Ramos (cell line): ENCODE measurements around the gene LKAAEAR1.

Source experiments
- in situ Hi-C: fragments of 300-500 bp; cut with MboI; formaldehyde crosslinking; loops from one replicate; pipeline ENCODE4 v1.14.3; 2022; ENCODE audit warnings: low sequenced_read_pairs; ENCODE audit not compliant: unreplicated experiment

LKAAEAR1 gene

DNA sequence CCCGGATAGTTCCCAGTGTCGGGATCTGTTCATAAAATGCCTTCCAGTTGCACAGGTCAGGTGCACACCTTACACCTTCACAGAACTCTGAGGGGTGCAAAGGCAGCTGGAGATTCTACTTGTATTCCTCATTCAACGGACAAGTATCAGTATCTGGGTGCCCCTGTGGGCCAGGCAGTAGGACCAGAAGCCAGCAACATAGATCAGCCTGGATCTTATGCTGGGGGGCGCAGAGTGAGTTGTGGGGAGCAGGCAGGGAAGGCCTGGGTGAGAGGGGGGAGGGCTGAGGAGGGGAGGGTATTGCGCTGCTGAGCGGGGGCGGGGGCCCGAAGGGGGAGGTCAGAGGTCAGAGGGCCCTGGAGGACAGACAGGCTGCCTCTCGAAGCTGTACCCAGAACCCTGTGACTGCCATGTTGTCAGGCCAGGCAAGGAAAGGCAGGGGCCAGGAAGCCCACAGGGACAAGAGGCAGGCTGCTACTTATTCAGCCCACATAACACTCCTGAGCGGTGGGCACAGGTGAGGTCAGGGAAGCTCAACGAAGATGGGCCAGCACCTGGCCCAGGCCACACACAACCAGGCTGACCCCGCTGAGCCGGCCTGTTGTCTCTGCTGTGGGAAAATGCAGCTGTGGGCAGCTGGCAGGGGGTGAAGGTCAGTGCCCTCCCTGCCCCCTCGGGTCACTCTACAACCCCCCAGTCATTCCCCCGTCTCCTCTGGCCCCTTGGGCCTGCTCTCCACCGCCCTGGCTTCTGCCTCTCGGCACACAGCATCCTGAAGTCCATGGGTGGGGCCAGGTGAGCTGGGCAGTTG, 3.2 kb downstream of the LKAAEAR1 start:
- in situ Hi-C loops = no loop called here

- in situ Hi-C loops = no loop called here
Observed at GRCh38 chr20:64080013-64080812, 4.0 kb downstream of the LKAAEAR1 start, which contains the start of gene OPRL1. OPRL1 (plus strand) TSS chr20:64080082; CDS start chr20:64092721, 12,639 bp downstream.

GRCh38 chr20:64079273-64080012, 4.8 kb downstream of the LKAAEAR1 start, which contains the start of gene RGS19:
RGS19 (minus strand) TSS chr20:64079518; CDS start chr20:64076886, 2,632 bp downstream.
- in situ Hi-C loops = no loop called here

- in situ Hi-C loops = no loop called here
Observed at GRCh38 chr20:64078934-64079272, 5.3 kb downstream of the LKAAEAR1 start.

DNA sequence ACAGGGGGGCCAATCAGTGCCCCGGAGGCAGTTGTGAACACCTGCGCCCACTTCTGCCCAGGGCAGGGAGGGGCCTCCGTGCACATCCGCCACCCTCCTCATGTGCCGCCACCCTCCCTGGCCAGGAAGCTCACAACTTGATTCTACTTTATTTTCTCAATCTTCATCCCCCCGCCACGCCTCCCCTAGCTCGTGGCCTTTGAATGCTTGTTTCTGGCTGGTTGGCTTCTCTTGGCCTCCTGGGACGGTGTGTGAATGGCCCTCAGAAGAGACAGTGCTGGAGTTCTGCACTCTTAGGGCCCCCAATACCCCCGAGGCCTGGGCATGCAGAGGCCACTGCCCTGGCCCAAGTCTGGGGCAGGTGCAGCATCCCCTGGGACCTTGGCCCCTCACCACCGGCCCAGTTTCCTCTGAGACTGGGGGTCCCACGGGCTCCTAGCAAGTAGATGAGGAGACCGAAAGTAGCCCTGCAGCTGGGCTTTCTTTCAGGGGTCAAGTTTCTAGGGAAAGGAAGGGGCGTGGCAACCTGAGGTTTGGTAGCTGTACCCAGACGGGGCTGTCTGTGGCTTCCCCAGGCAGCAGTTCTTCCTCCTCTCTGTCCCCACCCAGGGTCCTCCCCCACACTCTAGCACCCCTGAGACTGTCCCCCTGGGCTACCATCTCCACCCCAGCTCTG, 6.2 kb downstream of the LKAAEAR1 start:
- in situ Hi-C loops = no loop called here

DNA sequence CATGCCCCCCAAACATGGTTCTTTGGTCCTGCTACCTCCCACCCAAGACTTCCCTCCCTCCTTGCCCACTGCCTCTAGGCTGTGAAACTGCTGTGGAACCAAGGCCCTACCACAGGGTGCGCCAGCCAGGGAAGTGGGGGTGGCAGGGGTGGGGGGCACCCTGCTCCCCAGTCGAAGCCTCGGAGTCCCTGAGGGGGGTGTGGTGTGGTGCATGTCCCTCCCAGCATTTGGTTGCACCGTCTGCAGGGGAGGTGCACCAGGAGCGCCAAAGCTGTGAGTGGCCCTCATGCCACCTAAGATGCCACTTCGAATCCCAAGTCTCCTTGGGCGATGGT, 6.7 kb downstream of the LKAAEAR1 start:
- in situ Hi-C loops = no loop called here

- in situ Hi-C loops = no loop called here
Observed at GRCh38 chr20:64077094-64077493, 7.1 kb downstream of the LKAAEAR1 start.

GRCh38 chr20:64076061-64076997, 7.9 kb downstream of the LKAAEAR1 start:
- in situ Hi-C loops = no loop called here

DNA sequence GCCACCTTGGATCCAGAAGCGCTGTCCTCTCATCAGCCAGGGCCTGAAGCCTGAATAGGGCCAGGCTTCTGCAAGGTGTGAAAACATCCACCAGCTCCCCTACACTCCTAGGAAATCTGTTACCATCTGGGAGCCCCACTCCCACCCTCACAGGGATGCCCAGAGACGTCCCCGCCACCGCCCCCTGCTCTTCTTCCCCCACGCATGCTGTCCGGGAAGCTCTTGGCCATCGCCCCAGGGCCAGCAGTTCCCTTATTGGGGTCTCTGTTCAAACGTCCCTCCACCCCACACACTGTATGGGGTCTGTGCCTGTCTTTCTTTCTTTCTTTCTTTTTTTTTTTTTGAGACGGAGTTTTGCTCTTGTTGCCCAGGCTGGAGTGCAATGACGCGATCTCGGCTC, 8.6 kb downstream of the LKAAEAR1 start:
- in situ Hi-C loops = no loop called here

GRCh38 chr20:64074963-64075362, 9.2 kb downstream of the LKAAEAR1 start:
- in situ Hi-C loops = no loop called here

DNA sequence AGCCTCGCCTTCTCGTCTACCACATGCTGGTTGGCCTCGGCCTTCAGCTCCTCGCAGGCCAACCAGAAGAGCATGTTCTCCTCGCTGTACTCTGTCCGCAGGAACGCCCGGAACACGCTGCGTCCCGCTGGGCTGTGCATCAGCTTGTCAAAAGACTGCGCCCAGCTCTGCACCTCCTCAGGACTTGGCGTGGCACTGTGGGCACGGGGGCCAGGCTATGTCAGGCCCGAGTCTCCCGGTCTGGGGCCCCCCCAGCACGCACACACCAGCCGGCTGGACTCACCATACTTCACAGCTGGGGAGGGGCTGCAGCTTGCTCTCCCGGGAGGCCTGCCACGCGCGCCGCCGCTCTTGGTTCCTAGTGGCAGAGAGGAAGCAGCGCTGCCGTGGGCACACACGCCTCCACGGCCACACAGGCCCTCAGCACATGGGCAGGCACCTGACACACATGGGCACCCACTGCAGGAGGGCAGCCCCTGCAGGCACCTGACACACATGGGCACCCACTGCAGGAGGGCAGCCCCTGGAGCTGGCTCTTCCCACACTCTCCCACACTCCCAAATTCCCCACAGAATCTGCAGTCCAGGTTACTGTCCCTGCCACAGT, 9.9 kb downstream of the LKAAEAR1 start:
- in situ Hi-C loops = no loop called here

- in situ Hi-C loops = no loop called here
Observed at GRCh38 chr20:64073476-64074183, 10.6 kb downstream of the LKAAEAR1 start.

GRCh38 chr20:64072498-64073063, 11.6 kb downstream of the LKAAEAR1 start:
- in situ Hi-C loops = no loop called here

DNA sequence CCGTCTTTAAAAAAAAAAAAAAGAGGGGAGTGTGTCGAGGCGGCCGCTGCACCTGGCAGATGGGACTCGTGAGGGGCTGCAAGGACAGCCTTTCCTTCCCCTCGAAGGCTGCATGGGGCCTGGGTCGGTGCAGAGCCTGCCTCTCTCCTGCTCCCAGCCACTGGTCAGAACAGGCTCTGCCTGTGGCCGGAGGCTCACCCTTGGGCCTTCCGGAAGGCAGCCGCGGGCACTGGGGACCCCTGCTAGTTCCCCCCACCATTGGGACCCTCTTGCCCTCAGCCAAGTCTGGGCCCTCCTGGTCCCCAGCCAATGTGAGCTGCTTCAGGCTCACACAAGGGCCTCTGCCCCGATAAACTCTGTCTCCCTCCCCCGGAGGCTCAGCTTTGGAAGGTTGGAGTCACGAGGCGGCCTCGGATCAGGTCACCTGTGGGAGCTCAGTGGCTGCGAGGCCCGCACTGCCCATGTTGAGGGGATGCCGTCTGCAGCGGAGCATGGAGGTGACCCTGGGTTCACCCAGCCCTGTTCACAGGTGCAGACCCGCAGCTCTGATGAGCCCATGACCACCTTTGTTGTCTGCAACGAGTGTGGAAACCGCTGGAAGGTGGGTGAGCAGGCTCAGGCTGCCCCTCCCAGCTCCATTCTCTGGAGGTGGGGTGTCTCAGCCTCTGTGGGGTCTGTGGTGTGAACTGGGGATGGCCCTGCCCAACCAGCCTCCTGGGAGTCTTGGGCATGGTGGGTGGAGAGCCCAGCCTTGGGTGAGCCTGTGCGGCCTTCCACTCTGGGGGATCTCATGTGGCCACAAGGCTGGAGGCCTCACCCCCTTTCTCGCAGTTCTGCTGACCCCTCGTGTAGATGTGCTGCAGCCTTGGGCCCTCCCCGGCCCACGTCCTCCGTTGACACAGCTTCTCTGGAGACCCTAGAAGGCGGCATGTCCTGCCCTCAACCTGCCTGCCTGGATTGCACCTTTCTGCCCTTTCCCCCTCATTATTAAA, 12.6 kb downstream of the LKAAEAR1 start:
- in situ Hi-C loops = no loop called here

DNA sequence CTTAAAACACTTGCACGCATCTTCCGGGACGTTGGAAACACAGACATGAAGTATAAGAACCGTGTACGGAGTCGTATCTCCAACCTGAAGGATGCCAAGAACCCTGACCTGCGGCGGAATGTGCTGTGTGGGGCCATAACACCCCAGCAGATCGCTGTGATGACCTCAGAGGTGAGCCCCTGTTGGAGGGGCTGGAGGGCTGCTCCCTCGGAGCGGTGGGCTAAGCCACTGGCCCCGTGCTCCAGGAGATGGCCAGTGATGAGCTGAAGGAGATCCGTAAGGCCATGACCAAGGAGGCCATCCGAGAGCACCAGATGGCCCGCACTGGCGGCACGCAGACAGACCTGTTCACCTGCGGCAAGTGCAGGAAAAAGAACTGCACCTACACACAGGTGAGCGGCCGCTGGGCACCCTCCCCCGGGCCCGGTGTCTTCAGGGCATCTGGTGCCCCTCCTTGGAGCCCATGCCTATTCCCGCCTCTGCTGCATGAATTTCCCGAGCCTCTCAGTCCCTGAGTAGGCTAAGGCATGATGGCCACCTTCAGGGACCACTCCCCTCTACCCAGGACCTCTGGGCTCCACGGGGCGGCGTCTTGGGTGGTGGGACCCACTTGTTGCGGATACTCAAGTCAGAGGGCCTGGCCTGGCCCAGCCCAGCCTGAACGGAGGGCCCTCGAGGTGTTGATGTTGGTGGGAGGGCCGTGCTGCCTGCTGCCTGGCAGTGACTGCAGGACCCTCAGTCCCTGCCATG, 13.8 kb downstream of the LKAAEAR1 start:
- in situ Hi-C loops = no loop called here

DNA sequence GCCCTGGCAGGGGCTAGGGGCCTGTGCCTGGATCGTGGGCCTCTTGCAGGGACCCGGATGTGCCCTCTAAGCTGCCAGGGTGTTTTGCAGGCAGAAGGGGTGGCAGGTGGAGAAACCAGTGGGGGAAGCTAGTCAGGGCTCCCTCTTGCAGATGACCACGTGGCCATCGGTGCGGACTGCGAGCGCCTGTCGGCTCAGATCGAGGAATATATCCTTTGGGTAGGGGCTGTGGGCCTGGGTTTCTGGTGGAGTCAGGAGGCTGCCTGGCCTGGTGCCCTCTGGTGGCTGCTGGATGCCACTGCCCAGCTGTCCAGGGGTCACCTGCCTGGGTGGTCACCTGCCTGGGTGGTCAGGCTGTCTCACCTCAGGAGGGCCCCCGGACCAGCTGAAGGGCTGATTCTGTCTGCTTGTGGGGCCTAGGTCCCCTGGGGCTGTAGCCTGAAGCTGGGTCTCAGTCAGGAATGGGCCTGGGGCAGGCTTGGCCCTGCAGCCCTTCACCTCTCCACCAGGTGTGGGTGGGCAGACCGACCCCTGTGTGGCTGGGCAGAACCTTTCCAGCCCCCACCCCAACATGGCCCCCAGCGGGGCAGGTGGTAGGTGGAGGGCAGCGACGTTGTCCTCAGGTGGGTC, 14.5 kb downstream of the LKAAEAR1 start:
- in situ Hi-C loops = no loop called here
